DOHH2 (cell line): Measurements from ENCODE around the gene TTC34.

Experiments
- H3F3A ChIP-seq: fragments of 200-600 bp; sonication (generic), shearing (Covaris generic); 2 replicates; pipeline ENCODE4 v1.6.0; 2016; ENCODE audit warnings: antibody characterized with exemption, mild to moderate bottlenecking; ENCODE audit not compliant: control insufficient read depth, insufficient read depth
- H3K27ac ChIP-seq: fragments of 200-600 bp; sonication (generic); 2 replicates; pipeline ENCODE4 v1.5.1; 2014; ENCODE audit warnings: low read depth, mild to moderate bottlenecking, low read length, moderate library complexity
- H3K27me3 ChIP-seq: fragments of 200-600 bp; sonication (generic); 2 replicates; pipeline ENCODE4 v1.6.1; 2014; ENCODE audit warnings: mild to moderate bottlenecking, low read length, mixed read lengths; ENCODE audit not compliant: control insufficient read depth
- H3K36me3 ChIP-seq: fragments of 200-600 bp; sonication (generic); 2 replicates; pipeline ENCODE4 v1.6.1; 2014; ENCODE audit warnings: mild to moderate bottlenecking, low read length, moderate library complexity, mixed read lengths; ENCODE audit not compliant: control insufficient read depth
- H3K4me1 ChIP-seq: fragments of 200-600 bp; sonication (generic); 2 replicates; pipeline ENCODE4 v1.6.1; 2014; ENCODE audit warnings: mild to moderate bottlenecking, low read length, mixed read lengths; ENCODE audit not compliant: control insufficient read depth
- H3K4me2 ChIP-seq: fragments of 200-600 bp; sonication (generic); 2 replicates; pipeline ENCODE4 v1.6.0; 2014; ENCODE audit warnings: mild to moderate bottlenecking, low read length, moderate library complexity
- H3K4me3 ChIP-seq: fragments of 200-600 bp; sonication (generic); 2 replicates; pipeline ENCODE4 v1.5.1; 2014; ENCODE audit warnings: mild to moderate bottlenecking, low read length, mixed read lengths
- H3K79me2 ChIP-seq: fragments of 200-600 bp; sonication (generic); 2 replicates; pipeline ENCODE4 v1.6.1; 2014; ENCODE audit warnings: mild to moderate bottlenecking, low read length, mixed read lengths; ENCODE audit not compliant: control insufficient read depth
- H3K9me2 ChIP-seq: fragments of 200-600 bp; sonication (generic); replicated peaks from 2 replicates; pipeline ENCODE4 v1.6.1; 2014; ENCODE audit warnings: mild to moderate bottlenecking, low read length, mixed read lengths; ENCODE audit not compliant: control insufficient read depth
- H3K9me3 ChIP-seq: fragments of 200-600 bp; sonication (generic); 2 replicates; pipeline ENCODE4 v1.6.1; 2014; ENCODE audit warnings: antibody characterized with exemption, low read length, mixed read lengths; ENCODE audit not compliant: control insufficient read depth, insufficient read depth
- H4K20me1 ChIP-seq: fragments of 200-600 bp; sonication (generic); 2 replicates; pipeline ENCODE4 v1.6.0; 2014; ENCODE audit warnings: low read depth, mild to moderate bottlenecking, antibody characterized with exemption, low read length, moderate library complexity; ENCODE audit not compliant: control insufficient read depth, insufficient read depth
- CTCF ChIP-seq: fragments of 200-600 bp; sonication (generic); IDR thresholded peaks from one replicate; pipeline ENCODE4 v1.5.1; 2014; ENCODE audit warnings: antibody characterized with exemption, mild to moderate bottlenecking, low read depth, low read length; ENCODE audit not compliant: poor library complexity, severe bottlenecking
- EZH2phosphoT487 ChIP-seq: fragments of 200-600 bp; sonication (generic); IDR thresholded peaks from 2 replicates; pipeline ENCODE4 v1.6.1; 2017; ENCODE audit warnings: borderline replicate concordance, mild to moderate bottlenecking, antibody characterized with exemption, low read length, moderate library complexity, mixed read lengths

The TTC34 gene

GRCh38 chr1:2824999-2825398 lies 23.5 kb upstream of the TTC34 start:
- Histone ChIP-seq H3K79me2 (no peaks in the 10 kb centered on the region), H3K4me1 (no peaks in the 10 kb centered on the region), H4K20me1 (no peaks in the 10 kb centered on the region), H3K4me2 (no peak overlapping the region), H3K9me2 (no peaks in the 10 kb centered on the region), H3F3A (no peaks in the 10 kb centered on the region), H3K9me3 (no peaks in the 10 kb centered on the region), H3K27me3 (no peaks in the 10 kb centered on the region), H3K4me3 (no peak overlapping the region), H3K27ac (no peak overlapping the region), H3K36me3 (no peaks in the 10 kb centered on the region)
- TF ChIP-seq CTCF: no peak
- TF ChIP-seq EZH2phosphoT487: no peak

- Histone ChIP-seq H3K4me1 (no peaks in the 10 kb centered on the region), H3K4me3 (no peak overlapping the region), H4K20me1 (no peaks in the 10 kb centered on the region), H3K27me3 (no peaks in the 10 kb centered on the region), H3K79me2 (no peaks in the 10 kb centered on the region), H3K4me2 (no peak overlapping the region), H3K9me3 (no peaks in the 10 kb centered on the region), H3K9me2 (no peaks in the 10 kb centered on the region), H3F3A (no peaks in the 10 kb centered on the region), H3K36me3 (no peaks in the 10 kb centered on the region), H3K27ac (no peak overlapping the region)
- no peak for TF ChIP-seq CTCF
- TF ChIP-seq EZH2phosphoT487: no peak
Measured at GRCh38 chr1:2823921-2824610, 22.6 kb upstream of the TTC34 start.

- H3K9me2 ChIP-seq: no peaks in the 10 kb centered on the region
- TF ChIP-seq EZH2phosphoT487: no peak
- TF ChIP-seq CTCF: no peak
- H3K27ac ChIP-seq: no peak overlapping the region
- H3K4me3 ChIP-seq: no peak overlapping the region
- no peaks in the 10 kb centered on the region for H4K20me1 ChIP-seq
- no peaks in the 10 kb centered on the region for H3K36me3 ChIP-seq
- no peak overlapping the region for H3K4me2 ChIP-seq
- H3K4me1 ChIP-seq: no peaks in the 10 kb centered on the region
- no peaks in the 10 kb centered on the region for H3K27me3 ChIP-seq
- H3K9me3 ChIP-seq: no peaks in the 10 kb centered on the region
- no peaks in the 10 kb centered on the region for H3K79me2 ChIP-seq
- no peaks in the 10 kb centered on the region for H3F3A ChIP-seq
Measured at GRCh38 chr1:2822621-2823145, 21.2 kb upstream of the TTC34 start.
